Embryonic facial prominence (tissue), 1 donor: Measurements from ENCODE around the gene GGA2.
A peak's percentile ranks its signal among the peaks of the same experiment; 100 is the strongest.
"Not testable (repeated sequence)": the region's sequence is repeated elsewhere in the genome, so short reads cannot be mapped to it uniquely, and the experiment has no call there.

ENCODE experiments used
- DNase-seq: peaks from one replicate; pipeline ENCODE4 v3.0.0-alpha.2; 2016; ENCODE audit errors: extremely low spot score

The GGA2 gene, protein sequence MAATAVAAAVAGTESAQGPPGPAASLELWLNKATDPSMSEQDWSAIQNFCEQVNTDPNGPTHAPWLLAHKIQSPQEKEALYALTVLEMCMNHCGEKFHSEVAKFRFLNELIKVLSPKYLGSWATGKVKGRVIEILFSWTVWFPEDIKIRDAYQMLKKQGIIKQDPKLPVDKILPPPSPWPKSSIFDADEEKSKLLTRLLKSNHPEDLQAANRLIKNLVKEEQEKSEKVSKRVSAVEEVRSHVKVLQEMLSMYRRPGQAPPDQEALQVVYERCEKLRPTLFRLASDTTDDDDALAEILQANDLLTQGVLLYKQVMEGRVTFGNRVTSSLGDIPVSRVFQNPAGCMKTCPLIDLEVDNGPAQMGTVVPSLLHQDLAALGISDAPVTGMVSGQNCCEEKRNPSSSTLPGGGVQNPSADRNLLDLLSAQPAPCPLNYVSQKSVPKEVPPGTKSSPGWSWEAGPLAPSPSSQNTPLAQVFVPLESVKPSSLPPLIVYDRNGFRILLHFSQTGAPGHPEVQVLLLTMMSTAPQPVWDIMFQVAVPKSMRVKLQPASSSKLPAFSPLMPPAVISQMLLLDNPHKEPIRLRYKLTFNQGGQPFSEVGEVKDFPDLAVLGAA

DNA sequence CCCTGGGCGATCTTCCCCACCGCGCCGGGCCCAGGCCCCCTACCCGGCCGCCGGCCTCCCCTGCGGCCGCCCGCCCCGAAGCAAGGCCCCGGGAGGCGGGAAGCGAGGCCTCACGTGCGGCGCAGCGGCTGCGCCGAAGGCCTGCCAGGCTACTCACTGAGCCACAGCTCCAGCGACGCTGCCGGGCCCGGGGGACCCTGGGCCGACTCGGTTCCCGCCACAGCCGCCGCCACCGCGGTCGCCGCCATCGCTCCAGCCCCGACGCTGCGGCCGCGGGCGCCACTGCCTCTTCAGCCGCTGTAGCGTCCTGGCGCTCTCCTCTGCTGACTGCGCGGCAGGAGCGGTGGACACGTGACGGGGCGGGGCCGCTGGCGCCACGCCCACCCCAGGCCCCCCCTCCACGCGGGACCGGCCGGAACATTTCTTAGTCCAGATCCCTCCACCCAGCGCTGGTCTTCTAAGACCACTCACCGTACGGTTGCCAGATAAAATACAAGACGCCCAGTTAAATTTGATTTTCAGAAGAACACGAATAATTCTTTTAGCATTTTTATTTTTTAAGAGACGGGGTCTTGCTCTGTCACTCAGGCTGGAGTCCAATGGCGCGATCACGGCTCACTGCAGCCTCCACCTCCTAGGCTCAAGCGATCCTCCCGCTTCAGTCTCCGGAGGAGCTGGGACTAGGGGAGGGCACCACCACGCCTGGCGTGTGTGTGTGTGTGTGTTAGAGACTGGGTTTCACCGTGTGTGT is at the start of gene GGA2:
GGA2 (minus strand) TSS at position 331 of the 751 bp plus-strand sequence; CDS start at position 248, 83 bp downstream.
- peak; percentile 54 for DNase-seq

DNA sequence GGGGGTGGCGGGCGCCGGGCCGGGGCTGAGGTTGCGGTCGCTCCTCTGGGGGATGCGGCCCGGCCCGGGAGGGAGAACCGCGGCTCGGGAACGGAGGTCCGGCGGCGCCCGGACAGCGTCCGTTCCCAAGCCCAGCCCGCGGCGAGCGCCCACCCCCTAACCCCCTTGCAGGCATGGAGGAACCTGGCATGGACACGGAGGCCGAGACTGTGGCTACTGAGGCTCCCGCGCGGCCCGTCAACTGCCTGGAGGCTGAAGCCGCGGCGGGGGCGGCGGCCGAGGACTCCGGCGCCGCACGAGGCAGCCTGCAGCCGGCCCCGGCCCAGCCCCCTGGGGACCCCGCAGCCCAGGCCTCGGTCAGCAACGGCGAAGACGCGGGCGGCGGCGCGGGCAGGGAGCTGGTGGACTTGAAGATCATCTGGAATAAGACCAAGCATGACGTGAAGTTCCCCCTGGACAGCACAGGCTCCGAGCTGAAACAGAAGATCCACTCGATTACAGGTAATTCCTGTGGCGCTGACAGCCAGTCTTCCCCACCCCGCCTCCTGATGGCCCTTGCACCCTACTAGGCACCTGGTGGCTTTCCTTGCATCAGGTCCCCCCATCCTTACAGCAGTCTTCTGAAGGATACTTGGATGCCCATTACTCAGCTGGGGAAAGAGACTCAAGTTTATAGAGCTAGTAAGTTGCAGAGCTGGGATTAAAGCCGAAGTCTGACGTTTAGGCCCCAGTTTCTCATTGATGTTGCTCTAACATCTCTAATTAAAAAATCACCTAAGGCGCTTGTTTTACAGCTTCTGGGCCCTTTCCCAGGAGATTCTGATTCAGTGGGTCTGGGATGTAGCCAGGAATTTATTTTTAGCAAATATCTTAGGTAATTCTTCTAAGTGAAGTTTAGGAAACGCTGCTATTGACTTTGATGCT is 47.7 kb upstream of the GGA2 start:
- no peak for DNase-seq

- DNase-seq: peak; percentile 93
These were observed 46.8 kb upstream of the GGA2 start, which contains the start of the genes EARS2 and UBFD1 for GRCh38 chr16:23556881-23557778. TSS of gene EARS2 (minus strand) at chr16:23557350. CDS start at chr16:23557343, 7 bp downstream. TSS of gene UBFD1 (plus strand) at chr16:23557727. CDS start at chr16:23557743, 16 bp downstream.

DNA sequence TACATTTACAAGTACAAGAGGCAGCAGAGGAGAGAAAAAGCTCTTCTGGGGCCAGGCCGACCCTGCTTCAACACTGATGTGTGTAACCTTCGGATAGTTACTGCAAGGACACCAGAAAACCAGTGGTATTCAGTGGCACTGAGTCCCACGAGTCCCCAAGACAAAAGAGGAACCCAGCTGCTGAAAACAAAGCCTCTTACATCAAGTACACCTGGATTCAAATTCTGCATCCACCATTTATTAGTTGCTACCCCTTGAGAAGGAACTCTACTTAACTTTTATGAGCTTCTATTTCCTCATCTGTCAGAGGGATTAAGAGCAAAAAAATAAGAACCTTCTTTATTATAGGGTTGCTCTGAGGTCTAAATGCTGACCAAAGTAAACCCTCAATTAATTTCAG is 44.2 kb upstream of the GGA2 start:
- DNase-seq: no peak

DNA sequence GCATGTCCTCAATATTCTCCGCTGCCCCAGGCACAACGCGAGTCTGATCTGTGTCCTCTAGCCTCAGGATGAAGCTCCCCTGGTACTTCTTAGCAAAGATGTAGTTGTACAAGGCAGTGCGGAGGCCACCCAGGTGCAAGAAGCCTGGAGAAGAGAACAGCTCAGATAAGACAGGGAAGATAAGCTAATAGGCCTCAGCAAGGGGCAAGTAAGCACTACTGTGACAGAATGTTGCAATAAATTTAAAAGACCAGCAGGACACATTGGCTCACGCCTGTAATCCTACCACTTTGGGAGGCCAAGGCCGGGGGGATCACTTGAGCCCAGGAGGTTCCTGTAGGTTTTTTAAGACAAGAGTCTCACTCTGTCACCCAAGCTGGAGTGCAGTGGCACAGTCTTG is 41.9 kb upstream of the GGA2 start:
- no peak for DNase-seq

GRCh38 chr16:23549938-23550337 is 39.6 kb upstream of the GGA2 start:
- no peak for DNase-seq

GRCh38 chr16:23544436-23544835 is 34.1 kb upstream of the GGA2 start:
- no peak for DNase-seq

GRCh38 chr16:23540817-23541178 is 30.5 kb upstream of the GGA2 start:
- DNase-seq: not testable (repeated sequence)

- no peak for DNase-seq
These were observed 29.9 kb upstream of the GGA2 start for GRCh38 chr16:23539984-23540816.

- DNase-seq: no peak
These were observed 28.6 kb upstream of the GGA2 start for GRCh38 chr16:23538919-23539278.

- no peak for DNase-seq
These were observed 27.1 kb upstream of the GGA2 start for GRCh38 chr16:23537390-23537789.

GRCh38 chr16:23535901-23536300 is 25.6 kb upstream of the GGA2 start:
- DNase-seq: no peak

GRCh38 chr16:23534868-23535860 is 24.9 kb upstream of the GGA2 start:
- no peak for DNase-seq

- DNase-seq: no peak
These were observed 22.2 kb upstream of the GGA2 start for GRCh38 chr16:23532448-23532847.

DNA sequence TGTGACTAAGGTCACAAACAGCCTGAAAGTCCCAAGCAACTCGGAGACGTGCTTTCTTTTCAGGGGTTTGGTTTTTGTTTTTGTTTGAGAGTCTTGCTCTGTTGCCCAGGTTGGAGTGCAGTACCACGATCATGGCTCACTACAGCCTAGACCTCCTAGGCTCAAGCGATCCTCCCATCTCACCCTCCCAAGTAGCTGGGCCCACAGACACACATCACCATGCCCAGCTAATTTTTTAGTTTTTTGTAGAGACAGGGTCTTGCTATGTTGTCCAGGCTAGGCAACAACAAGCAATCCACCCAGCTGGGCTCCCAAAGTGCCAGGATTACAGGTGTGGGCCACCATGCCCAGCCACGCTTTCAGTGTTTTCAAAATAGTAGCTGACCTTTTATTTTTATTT is 19.8 kb upstream of the GGA2 start:
- no peak for DNase-seq

DNA sequence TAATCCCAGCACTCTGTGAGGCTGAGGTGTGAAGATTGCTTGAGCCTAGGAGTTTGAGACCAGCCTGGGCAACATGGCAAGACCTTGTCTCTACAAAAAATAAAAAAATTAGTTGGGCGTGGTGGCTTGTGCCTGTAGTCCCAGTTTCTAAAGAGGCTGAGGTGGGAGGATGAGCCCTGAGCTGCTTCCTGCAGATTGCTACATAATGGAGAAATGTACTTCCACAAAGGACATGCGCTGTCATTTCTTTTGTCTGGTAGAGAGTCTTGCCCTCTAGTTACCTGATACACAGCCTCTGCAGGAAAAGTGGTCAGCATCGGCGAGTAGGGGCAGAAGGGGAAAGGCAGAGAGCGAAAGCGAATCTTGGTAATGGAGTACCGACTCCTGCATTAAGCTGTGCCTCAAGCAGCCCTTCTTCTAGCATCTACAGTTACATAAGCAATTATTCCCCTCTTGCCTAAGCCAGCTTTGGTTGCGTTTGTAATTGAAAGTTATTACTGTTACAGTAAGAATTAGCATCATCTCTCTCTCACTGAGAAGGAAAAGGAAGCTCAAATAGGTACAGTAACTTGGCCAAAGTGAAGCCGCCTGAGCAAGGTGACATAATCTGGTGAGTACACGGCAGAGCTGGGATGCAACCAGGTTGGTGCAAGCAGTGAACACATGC is 18.5 kb upstream of the GGA2 start:
- no peak for DNase-seq

- no peak for DNase-seq
These were observed 17.8 kb upstream of the GGA2 start for GRCh38 chr16:23527961-23528643.
